Mammary epithelial cell (primary cell): ENCODE measurements around the gene MRC2.

Experiments used
- CTCF ChIP-seq, 2 donors: IDR thresholded peaks in 1 of 2; conservative IDR thresholded peaks in 1 of 2; 2 replicates each; pipeline ENCODE4 v1.5.1; 2011 to 2012; ENCODE audit warnings: inconsistent platforms in 2 of 2, low read length in 2 of 2, mild to moderate bottlenecking in 2 of 2, control low read depth in 1 of 2, low read depth in 1 of 2; ENCODE audit not compliant: insufficient read depth in 1 of 2; ENCODE audit errors: extremely low read depth in 1 of 2
- EZH2 ChIP-seq: IDR thresholded peaks from 2 replicates; pipeline ENCODE4 v1.6.1; 2012; ENCODE audit warnings: low read length, inconsistent platforms, borderline replicate concordance

GRCh38 chr17:62663304-62663703 lies 35.8 kb downstream of the MRC2 start:
- TF ChIP-seq EZH2 (no peak), CTCF (conservative IDR thresholded peaks at IDR 0.05 in 1 of 2, IDR thresholded peaks at IDR 0.05 in 1 of 2; ENCODE audit: extremely low read depth in 1 of 2, insufficient read depth in 1 of 2, low read depth in 1 of 2, low read length in 2 of 2) (no peak)
